PFSK-1 (cell line): ENCODE data around the gene KRT33A.

Experiments used
- POLR2AphosphoS5 ChIP-seq: IDR thresholded peaks from 2 replicates; pipeline ENCODE4 v1.6.1; 2012; ENCODE audit warnings: low read depth, mild to moderate bottlenecking, control low read depth, low read length, moderate library complexity
- TAF1 ChIP-seq: IDR thresholded peaks from 2 replicates; pipeline ENCODE4 v1.6.1; 2012; ENCODE audit warnings: low read length, control low read depth, borderline replicate concordance; ENCODE audit not compliant: insufficient read depth

- TF ChIP-seq POLR2AphosphoS5 (no peak), TAF1 (no peak)
Measured at GRCh38 chr17:41339571-41340172, 11.0 kb downstream of the KRT33A start.
